GM12878 (cell line): ENCODE results near the gene PRORP. TPM values are rescaled to one million over a fixed set of nuclear protein-coding genes. Genes with fewer than 3 reads are reported as not detected.

Experiments
- ATAC-seq: fragments of 200-7000 bp; cut with Tn5 transposase; 3 replicates; pipeline ENCODE4 v1.9.1; 2020; ENCODE audit warnings: mild to moderate bottlenecking, moderate library complexity
- BruUV-seq: library from RNA; stranded (reverse); fragments of 400-500 nt; replicated peaks from 2 replicates; lab custom pipeline; 2021; lab: Mats Ljungman, UMichigan
- CTCF ChIA-PET: fragments of 300-600 bp; sonication (Branson Sonifier 250); formaldehyde crosslinking; extraction: SDS; loops from one replicate; lab custom pipeline; 2021; ENCODE audit warnings: inconsistent platforms; lab: Yijun Ruan, JAX
- POLR2A ChIA-PET: fragments of 350-600 bp; formaldehyde crosslinking; extraction: SDS; loops from one replicate; lab custom pipeline; 2021; ENCODE audit warnings: inconsistent platforms; lab: Charles Lee
- RAD21 ChIA-PET: fragments of 300-600 bp; sonication (Branson Sonifier 250); formaldehyde crosslinking; loops from one replicate; lab custom pipeline; 2023; ENCODE audit warnings: antibody characterized with exemption; ENCODE audit not compliant: unreplicated experiment; lab: Charles Lee
- SMC1A ChIA-PET: fragments of 300-600 bp; sonication (Branson Sonifier 250); formaldehyde crosslinking; loops from one replicate; lab custom pipeline; 2023; ENCODE audit not compliant: unreplicated experiment, uncharacterized antibody; lab: Charles Lee
- DNase-seq: peaks from one replicate; pipeline ENCODE4 v3.0.0-alpha.2; 2011; ENCODE audit warnings: low read depth, low spot score
- FAIRE-seq: peaks from 3 replicates; lab custom pipeline; 2011; peaks lifted over from hg19 to GRCh38; lab: Jason Lieb, UNC
- H2AFZ ChIP-seq: 2 replicates; pipeline ENCODE4 v1.6.0; 2011; ENCODE audit warnings: low read depth, low read length, control low read depth; ENCODE audit not compliant: control insufficient read depth
- H3K27ac ChIP-seq: 2 replicates; pipeline ENCODE4 v1.5.1; 2011; ENCODE audit warnings: control low read depth; ENCODE audit not compliant: control insufficient read depth, insufficient read depth
- H3K27me3 ChIP-seq, 2 experiments: replicated peaks in 1 of 2; 2 replicates each; pipeline versions ENCODE4 v1.6.0 to v1.6.1; 2011; ENCODE audit warnings: low read length in 1 of 2; ENCODE audit not compliant: control insufficient read depth in 2 of 2, insufficient read depth in 2 of 2
- H3K36me3 ChIP-seq, 2 experiments: 2 replicates each; pipeline ENCODE4 v1.5.1; 2011; ENCODE audit warnings: low read length in 1 of 2; ENCODE audit not compliant: control insufficient read depth in 2 of 2, insufficient read depth in 2 of 2
- H3K4me1 ChIP-seq: 2 replicates; pipeline ENCODE4 v1.6.1; 2011; ENCODE audit warnings: mild to moderate bottlenecking, low read length, moderate library complexity, mixed read lengths; ENCODE audit not compliant: control insufficient read depth, insufficient read depth
- H3K4me2 ChIP-seq: 2 replicates; pipeline ENCODE4 v1.6.0; 2011; ENCODE audit warnings: control low read depth; ENCODE audit not compliant: control insufficient read depth, insufficient read depth
- H3K4me3 ChIP-seq: fragments of 200-600 bp; sonication (generic); 2 replicates; pipeline ENCODE4 v1.5.1; 2016
- H3K79me2 ChIP-seq: 2 replicates; pipeline ENCODE4 v1.6.0; 2011; ENCODE audit warnings: low read length; ENCODE audit not compliant: control insufficient read depth, insufficient read depth
- H3K9ac ChIP-seq: 2 replicates; pipeline ENCODE4 v1.8.0; 2011; ENCODE audit warnings: low read length, control low read depth, mixed read lengths; ENCODE audit not compliant: control insufficient read depth, insufficient read depth
- H3K9me3 ChIP-seq: replicated peaks from 3 replicates; pipeline ENCODE4 v1.5.1; 2011; ENCODE audit warnings: mild to moderate bottlenecking, low read length; ENCODE audit not compliant: control insufficient read depth, insufficient read depth
- H4K20me1 ChIP-seq: 2 replicates; pipeline ENCODE4 v1.6.0; 2011; ENCODE audit not compliant: control insufficient read depth, insufficient read depth
- BRCA1 ChIP-seq: IDR thresholded peaks from 2 replicates; pipeline ENCODE4 v1.6.1; 2011; ENCODE audit warnings: low read depth, low read length, improper control_type of control experiment
- CBFB ChIP-seq: IDR thresholded peaks from 2 replicates; pipeline ENCODE4 v1.6.1; 2016; ENCODE audit warnings: antibody characterized with exemption, low read depth
- CBX5 ChIP-seq: sonication (generic); IDR thresholded peaks from 2 replicates; pipeline ENCODE4 v1.6.1; 2016; ENCODE audit warnings: low read depth, moderate library complexity, mild to moderate bottlenecking, inconsistent platforms
- CHD1 ChIP-seq: IDR thresholded peaks from 2 replicates; pipeline ENCODE4 v1.6.1; 2012; ENCODE audit warnings: low read depth, low read length, improper control_type of control experiment
- CREB1 ChIP-seq: IDR thresholded peaks from 2 replicates; pipeline ENCODE4 v1.6.1; 2012; ENCODE audit warnings: low read depth, mild to moderate bottlenecking, inconsistent platforms
- EED ChIP-seq: sonication (generic); IDR thresholded peaks from 2 replicates; pipeline ENCODE4 v1.6.1; 2016; ENCODE audit warnings: antibody characterized with exemption, low read depth
- GABPA ChIP-seq: IDR thresholded peaks from 2 replicates; pipeline ENCODE4 v1.6.1; 2014; ENCODE audit warnings: antibody characterized with exemption, low read depth, mild to moderate bottlenecking, inconsistent platforms
- IKZF1 ChIP-seq: fragments of 450-650 bp; conservative IDR thresholded peaks from 2 replicates; pipeline ENCODE4 v1.6.1; 2017; ENCODE audit warnings: antibody characterized with exemption, mild to moderate bottlenecking
- IRF4 ChIP-seq: IDR thresholded peaks from 2 replicates; pipeline ENCODE4 v1.6.1; 2011; ENCODE audit warnings: low read depth, low read length
- whole genome bisulfite sequencing: methylation state at CpG from one replicate; pipeline ENCODE4 v1.1.6; 2016; ENCODE audit warnings: low lambda C conversion rate; ENCODE audit not compliant: insufficient replicate concordance, insufficient coverage; ENCODE audit errors: missing lambda C conversion rate; 5-methylcytosine and 5-hydroxymethylcytosine counted together
- in situ Hi-C: fragments of 300-500 bp; cut with MboI; formaldehyde crosslinking; loops from 9 replicates; pipeline ENCODE4 v1.14.3; 2018; ENCODE audit warnings: mixed read lengths
- intact Hi-C: fragments of 100-400 bp; cut with micrococcal nuclease; formaldehyde crosslinking; loops from one replicate; pipeline ENCODE4 v1.14.2; 2022; ENCODE audit not compliant: unreplicated experiment
- polyA plus RNA-seq, 11 experiments: library from polyadenylated mRNA; depleted of rRNA in 4 of 11; unstranded in 6 of 11; stranded (reverse) in 5 of 11; fragments of >200 nt; fragmentation: Nextera tagmentation in 4 of 11; fragmentation: Illumina TruSeq in 1 of 11; extraction: Ambion mirVana in 4 of 11; extraction: Trizol in 1 of 11; gene quantifications; 1 replicate in 1 of 11; 2 replicates in 10 of 11; pipeline versions ENCODE4 v1.2.1 to v1.2.3, GENCODE V29; 2011 to 2016; ENCODE audit warnings: inconsistent platforms in 2 of 11, missing spikeins in 2 of 11, low read depth in 1 of 11
- total RNA-seq, 4 experiments: library from RNA; depleted of rRNA in 3 of 4; stranded (reverse); fragments of >200 nt in 3 of 4; fragmentation: Illumina TruSeq in 1 of 4; extraction: Trizol in 1 of 4; gene quantifications; 2 replicates each; pipeline versions ENCODE4 v1.2.1 to v1.2.3, GENCODE V29; 2013 to 2021
- TF ChIP-seq, protein P1 (sequence below): IDR thresholded peaks from 2 replicates; pipeline ENCODE4 v1.6.1; 2012; ENCODE audit warnings: low read depth, low read length, improper control_type of control experiment

PRORP gene
- total and polyA plus RNA-seq, 10 of the 15 experiments (the other 5 are each of a cell fraction or from before 2014, with no cell fraction given), result 38.8 to 61.3 (median 46.7) TPM

DNA sequence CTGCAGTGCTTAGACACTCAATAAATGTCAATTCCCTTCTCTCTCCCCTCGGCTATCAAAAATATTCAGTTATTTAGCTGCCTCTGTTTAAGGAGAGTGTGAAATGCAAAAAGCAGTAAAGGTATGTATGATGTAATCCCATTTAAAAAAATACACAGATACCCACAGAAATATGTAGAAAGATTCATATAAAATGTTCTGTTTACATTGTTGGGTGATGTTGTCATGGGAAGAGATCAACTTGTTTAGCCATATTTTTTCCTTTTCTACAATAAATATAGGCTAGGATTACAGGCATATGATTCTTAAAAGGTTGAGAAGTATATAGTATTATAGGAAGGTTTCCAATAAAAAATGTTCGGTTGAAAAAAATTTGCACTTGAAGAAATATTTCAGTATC is 8.3 kb upstream of the PRORP start:
- SMC1A ChIA-PET, result no interaction called here
- ATAC-seq, result no peak
- TF ChIP-seq, protein P1, sequence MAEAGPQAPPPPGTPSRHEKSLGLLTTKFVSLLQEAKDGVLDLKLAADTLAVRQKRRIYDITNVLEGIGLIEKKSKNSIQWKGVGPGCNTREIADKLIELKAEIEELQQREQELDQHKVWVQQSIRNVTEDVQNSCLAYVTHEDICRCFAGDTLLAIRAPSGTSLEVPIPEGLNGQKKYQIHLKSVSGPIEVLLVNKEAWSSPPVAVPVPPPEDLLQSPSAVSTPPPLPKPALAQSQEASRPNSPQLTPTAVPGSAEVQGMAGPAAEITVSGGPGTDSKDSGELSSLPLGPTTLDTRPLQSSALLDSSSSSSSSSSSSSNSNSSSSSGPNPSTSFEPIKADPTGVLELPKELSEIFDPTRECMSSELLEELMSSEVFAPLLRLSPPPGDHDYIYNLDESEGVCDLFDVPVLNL, result no peak
- TF ChIP-seq BRCA1 (no peak), EED (no peak), IKZF1 (no peak), CREB1 (no peak), CBFB (no peak), GABPA (no peak), IRF4 (no peak), CBX5 (no peak), CHD1 (no peak)
- TF ChIP-seq, all 136 proteins: peak for 0
- in situ Hi-C loops (no loop called here), intact Hi-C loops (no loop called here)
- ChIA-PET POLR2A (no interaction called here), RAD21 (no interaction called here), CTCF (interaction anchor here (1.0 to 1.6 kb wide), 2 partner anchors 27 to 291 kb away, joined by 3 to 4 read pairs; no protein-coding TSS in a partner anchor)
- Histone ChIP-seq H3K4me2 (no peak overlapping the region), H3K27me3 (no peaks in the 10 kb centered on the region), H3K27ac (no peak overlapping the region), H3K36me3 (peaks cover 0 to 11% of the 10 kb centered on the region in 2 experiments; a peak in 3 of 4 replicates), H3K9ac (no peak overlapping the region), H2AFZ (no peak overlapping the region), H3K79me2 (no peaks in the 10 kb centered on the region; the same call in 1 of the 2 replicates), H3K4me3 (no peak overlapping the region), H3K9me3 (no peaks in the 10 kb centered on the region; the same call in 2 of the 3 replicates), H4K20me1 (no peaks in the 10 kb centered on the region), H3K4me1 (no peaks in the 10 kb centered on the region)
- WGBS, result 95% methylated on average over 2 of the region's 2 CpGs
- BruUV-seq, result no TSS peak
- DNase-seq (no peak), FAIRE-seq (no peak)
